ENCODE data around the gene ADAMTS17. TPM values are rescaled to one million over a fixed set of nuclear protein-coding genes. Genes with fewer than 3 reads are reported as not detected.

The ADAMTS17 gene
- total RNA-seq, 1 donor from 2014 or later = 6.2 TPM

DNA sequence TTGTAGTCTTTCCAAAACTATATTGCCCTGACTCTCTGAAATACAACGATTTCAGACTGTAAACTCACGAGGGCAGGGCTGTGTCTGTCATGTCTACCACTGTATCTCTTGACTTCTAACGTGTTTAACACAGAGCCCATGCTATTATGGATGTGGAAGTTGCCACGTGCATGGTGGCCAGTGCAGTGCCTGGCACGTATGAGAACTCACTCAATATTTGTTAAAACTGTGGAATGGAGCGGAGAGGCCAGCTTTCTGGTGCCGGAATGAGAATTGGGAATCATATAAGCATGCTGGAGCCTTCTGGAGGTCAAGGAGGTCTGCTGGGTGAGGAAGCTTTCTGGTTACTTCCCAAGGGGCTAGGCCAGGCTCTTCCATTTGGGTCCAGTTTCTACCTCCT, 387.9 kb downstream of the ADAMTS17 start:
- TF ChIP-seq, protein P1, sequence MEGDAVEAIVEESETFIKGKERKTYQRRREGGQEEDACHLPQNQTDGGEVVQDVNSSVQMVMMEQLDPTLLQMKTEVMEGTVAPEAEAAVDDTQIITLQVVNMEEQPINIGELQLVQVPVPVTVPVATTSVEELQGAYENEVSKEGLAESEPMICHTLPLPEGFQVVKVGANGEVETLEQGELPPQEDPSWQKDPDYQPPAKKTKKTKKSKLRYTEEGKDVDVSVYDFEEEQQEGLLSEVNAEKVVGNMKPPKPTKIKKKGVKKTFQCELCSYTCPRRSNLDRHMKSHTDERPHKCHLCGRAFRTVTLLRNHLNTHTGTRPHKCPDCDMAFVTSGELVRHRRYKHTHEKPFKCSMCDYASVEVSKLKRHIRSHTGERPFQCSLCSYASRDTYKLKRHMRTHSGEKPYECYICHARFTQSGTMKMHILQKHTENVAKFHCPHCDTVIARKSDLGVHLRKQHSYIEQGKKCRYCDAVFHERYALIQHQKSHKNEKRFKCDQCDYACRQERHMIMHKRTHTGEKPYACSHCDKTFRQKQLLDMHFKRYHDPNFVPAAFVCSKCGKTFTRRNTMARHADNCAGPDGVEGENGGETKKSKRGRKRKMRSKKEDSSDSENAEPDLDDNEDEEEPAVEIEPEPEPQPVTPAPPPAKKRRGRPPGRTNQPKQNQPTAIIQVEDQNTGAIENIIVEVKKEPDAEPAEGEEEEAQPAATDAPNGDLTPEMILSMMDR (IDR thresholded peaks at IDR 0.05) = no peak
- Histone ChIP-seq H3K36me3 (no peaks in the 10 kb centered on the region), H3K4me1 (no peaks in the 10 kb centered on the region), H3K4me3 (no peak overlapping the region), H3K9me3 (no peaks in the 10 kb centered on the region), H3K27ac (no peak overlapping the region), H3K27me3 (no peaks in the 10 kb centered on the region)
- ATAC-seq (no peak), DNase-seq (no peak)
- intact Hi-C loops (cut with DNase I) = no loop called here

DNA sequence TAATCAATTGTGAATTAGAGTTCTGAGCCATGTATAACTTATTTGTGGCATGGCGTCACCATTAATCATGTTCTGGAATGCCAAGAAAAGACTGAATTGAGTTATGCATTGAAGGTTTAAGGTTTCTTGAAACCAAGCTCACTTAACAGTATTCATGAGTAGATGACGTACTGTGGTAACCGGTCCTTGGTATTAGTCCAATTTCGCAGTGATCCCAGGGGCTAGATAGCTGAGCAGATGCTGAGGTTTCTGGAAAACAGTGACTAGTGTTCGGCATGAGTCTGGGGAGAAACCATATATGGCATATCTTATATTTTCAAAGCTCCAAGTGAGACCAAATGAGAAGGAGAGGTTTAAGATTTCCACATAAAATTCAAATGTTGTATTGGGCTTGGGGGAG, 390.3 kb downstream of the ADAMTS17 start:
- Histone ChIP-seq H3K36me3 (no peaks in the 10 kb centered on the region), H3K27ac (no peak overlapping the region), H3K9me3 (no peaks in the 10 kb centered on the region), H3K4me1 (no peaks in the 10 kb centered on the region), H3K4me3 (no peak overlapping the region), H3K27me3 (no peaks in the 10 kb centered on the region)
- ATAC-seq = no peak
- intact Hi-C loops (cut with DNase I) = no loop called here
- no peak for DNase-seq
- TF ChIP-seq, protein P1 (IDR thresholded peaks at IDR 0.05) = no peak

DNA sequence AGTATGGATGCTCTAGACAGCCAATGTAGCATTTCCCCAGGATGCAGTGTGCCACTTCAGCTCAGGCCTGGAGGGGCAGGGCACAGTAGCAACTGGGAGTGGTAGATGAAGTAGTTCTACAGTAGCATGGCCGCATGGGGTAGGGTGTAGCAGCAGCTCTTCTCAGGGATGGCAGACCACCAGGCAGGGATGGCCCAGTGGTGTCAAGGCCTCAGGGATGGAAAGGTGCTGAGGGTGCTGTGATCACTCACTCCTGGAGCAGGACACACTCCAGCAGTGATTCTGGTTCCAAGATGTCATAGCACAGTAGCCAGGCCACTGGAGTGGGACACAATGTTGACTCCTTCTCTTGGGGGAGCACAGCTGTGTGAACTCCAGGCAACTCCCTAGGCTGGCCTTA, 397.6 kb downstream of the ADAMTS17 start:
- Histone ChIP-seq H3K27ac (no peak overlapping the region), H3K4me3 (no peak overlapping the region), H3K4me1 (no peaks in the 10 kb centered on the region), H3K27me3 (no peaks in the 10 kb centered on the region), H3K36me3 (no peaks in the 10 kb centered on the region), H3K9me3 (peaks cover 16% of the 10 kb centered on the region)
- DNase-seq (no peak), ATAC-seq (no peak)
- intact Hi-C loops (cut with DNase I) = no loop called here
- TF ChIP-seq, protein P1 (IDR thresholded peaks at IDR 0.05) = no peak

DNA sequence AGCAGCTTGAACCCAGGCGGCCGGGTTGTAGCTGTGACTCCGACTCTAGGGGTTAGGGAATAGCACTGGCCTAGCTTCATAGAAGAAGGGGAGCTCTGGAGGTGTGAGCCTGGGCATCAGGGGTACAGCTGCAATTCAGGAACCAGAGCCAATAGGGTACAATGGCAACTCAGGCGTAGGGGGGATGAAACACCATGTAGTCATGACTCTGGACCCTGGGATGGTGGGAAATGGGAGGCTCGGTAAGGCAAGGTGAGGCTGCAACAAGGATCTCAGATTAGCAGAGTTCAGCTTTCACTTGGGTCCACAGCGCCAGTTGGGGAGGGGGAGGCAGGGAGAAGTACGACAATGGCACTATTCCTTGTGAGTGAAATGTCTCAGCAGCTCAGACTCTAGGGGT, 398.3 kb downstream of the ADAMTS17 start:
- Histone ChIP-seq H3K27ac (no peak overlapping the region), H3K9me3 (peaks cover 16% of the 10 kb centered on the region), H3K27me3 (no peaks in the 10 kb centered on the region), H3K4me1 (no peaks in the 10 kb centered on the region), H3K4me3 (no peak overlapping the region), H3K36me3 (no peaks in the 10 kb centered on the region)
- ATAC-seq (no peak), DNase-seq (no peak)
- intact Hi-C loops (cut with DNase I) = no loop called here
- TF ChIP-seq, protein P1 (IDR thresholded peaks at IDR 0.05) = no peak

DNA sequence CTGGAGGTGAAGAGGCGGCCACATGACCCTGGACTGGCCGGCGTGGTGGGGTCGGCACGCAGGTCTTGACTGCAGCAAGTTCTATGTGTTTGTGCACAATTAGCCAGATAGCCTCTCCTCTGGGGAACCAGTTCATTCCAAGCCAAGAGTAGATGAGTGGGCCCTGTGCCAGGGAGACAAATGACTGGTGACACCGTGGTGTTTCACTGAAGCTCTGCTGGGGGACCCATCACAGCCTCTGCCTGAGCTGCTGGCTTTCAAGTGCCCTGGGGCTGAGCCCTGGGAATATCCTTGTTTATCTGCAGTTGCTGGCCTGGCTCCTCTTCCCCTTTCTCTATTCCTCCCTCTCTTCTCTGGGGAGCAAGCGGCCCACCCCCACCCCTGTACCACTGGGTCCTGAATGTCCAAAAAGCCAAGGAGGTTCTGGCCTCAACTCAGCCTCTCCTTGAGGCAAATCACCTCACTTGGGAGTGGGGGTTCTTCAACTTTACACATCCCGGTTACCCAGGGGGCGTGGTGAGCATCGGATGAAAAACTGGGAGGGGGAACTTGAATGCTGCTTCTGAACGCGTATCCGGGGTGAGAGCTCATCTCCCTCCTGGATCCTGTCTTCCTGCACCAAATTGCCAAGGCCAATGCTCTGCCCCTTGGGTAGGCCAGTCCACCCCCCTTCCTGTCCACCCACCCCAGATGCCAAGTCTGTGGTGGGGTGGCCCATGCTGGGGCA, 408.9 kb downstream of the ADAMTS17 start:
- ATAC-seq = no peak

More for the DNA sequence above, 408.9 kb downstream of the ADAMTS17 start:
- Histone ChIP-seq H3K36me3 (no peaks in the 10 kb centered on the region), H3K9me3 (no peaks in the 10 kb centered on the region), H3K27me3 (no peaks in the 10 kb centered on the region), H3K4me3 (no peak overlapping the region), H3K27ac (no peak overlapping the region), H3K4me1 (peaks cover 4% of the 10 kb centered on the region)
- TF ChIP-seq, protein P1 (IDR thresholded peaks at IDR 0.05) = no peak
- intact Hi-C loops (cut with DNase I) = no loop called here
- DNase-seq = no peak
